ENCODE measurements around the gene TEX48.

DNA sequence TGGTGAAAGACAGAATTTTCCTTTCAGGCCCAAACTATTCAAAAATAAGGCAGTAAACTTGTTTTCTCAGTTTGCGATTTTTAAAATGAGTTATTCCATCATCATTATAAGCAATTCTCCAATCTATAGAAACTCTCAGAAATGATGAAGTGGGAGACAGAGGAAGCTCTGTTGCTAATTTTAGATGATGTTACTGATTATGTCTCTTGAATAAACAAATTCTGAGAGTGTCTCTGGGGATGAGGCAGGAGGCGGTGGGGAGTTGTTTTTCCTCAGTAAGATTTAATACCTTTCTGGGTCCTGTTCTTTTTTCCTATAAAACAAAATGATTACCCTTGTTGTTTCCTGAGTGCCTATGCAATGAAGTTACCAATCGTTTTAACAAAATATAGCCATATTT is 43.9 kb upstream of the TEX48 start:
- TF ChIP-seq, protein P1, sequence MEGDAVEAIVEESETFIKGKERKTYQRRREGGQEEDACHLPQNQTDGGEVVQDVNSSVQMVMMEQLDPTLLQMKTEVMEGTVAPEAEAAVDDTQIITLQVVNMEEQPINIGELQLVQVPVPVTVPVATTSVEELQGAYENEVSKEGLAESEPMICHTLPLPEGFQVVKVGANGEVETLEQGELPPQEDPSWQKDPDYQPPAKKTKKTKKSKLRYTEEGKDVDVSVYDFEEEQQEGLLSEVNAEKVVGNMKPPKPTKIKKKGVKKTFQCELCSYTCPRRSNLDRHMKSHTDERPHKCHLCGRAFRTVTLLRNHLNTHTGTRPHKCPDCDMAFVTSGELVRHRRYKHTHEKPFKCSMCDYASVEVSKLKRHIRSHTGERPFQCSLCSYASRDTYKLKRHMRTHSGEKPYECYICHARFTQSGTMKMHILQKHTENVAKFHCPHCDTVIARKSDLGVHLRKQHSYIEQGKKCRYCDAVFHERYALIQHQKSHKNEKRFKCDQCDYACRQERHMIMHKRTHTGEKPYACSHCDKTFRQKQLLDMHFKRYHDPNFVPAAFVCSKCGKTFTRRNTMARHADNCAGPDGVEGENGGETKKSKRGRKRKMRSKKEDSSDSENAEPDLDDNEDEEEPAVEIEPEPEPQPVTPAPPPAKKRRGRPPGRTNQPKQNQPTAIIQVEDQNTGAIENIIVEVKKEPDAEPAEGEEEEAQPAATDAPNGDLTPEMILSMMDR (IDR thresholded peaks at IDR 0.05; ENCODE audit: poor library complexity, severe bottlenecking) = no peak
- no peak for TF ChIP-seq POLR2AphosphoS5 (IDR thresholded peaks at IDR 0.05)
- no peak for TF ChIP-seq RAD21 (conservative IDR thresholded peaks at IDR 0.05)
- no peak for TF ChIP-seq EZH2 (IDR thresholded peaks at IDR 0.05; ENCODE audit: borderline replicate concordance, insufficient read depth, low read length, poor library complexity, severe bottlenecking)
- TF ChIP-seq, protein P2, sequence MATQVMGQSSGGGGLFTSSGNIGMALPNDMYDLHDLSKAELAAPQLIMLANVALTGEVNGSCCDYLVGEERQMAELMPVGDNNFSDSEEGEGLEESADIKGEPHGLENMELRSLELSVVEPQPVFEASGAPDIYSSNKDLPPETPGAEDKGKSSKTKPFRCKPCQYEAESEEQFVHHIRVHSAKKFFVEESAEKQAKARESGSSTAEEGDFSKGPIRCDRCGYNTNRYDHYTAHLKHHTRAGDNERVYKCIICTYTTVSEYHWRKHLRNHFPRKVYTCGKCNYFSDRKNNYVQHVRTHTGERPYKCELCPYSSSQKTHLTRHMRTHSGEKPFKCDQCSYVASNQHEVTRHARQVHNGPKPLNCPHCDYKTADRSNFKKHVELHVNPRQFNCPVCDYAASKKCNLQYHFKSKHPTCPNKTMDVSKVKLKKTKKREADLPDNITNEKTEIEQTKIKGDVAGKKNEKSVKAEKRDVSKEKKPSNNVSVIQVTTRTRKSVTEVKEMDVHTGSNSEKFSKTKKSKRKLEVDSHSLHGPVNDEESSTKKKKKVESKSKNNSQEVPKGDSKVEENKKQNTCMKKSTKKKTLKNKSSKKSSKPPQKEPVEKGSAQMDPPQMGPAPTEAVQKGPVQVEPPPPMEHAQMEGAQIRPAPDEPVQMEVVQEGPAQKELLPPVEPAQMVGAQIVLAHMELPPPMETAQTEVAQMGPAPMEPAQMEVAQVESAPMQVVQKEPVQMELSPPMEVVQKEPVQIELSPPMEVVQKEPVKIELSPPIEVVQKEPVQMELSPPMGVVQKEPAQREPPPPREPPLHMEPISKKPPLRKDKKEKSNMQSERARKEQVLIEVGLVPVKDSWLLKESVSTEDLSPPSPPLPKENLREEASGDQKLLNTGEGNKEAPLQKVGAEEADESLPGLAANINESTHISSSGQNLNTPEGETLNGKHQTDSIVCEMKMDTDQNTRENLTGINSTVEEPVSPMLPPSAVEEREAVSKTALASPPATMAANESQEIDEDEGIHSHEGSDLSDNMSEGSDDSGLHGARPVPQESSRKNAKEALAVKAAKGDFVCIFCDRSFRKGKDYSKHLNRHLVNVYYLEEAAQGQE (IDR thresholded peaks at IDR 0.05; ENCODE audit: borderline replicate concordance) = no peak
- no peak for TF ChIP-seq TAF1 (IDR thresholded peaks at IDR 0.05; ENCODE audit: low read depth)
- TF ChIP-seq MXI1 (conservative IDR thresholded peaks at IDR 0.05; ENCODE audit: poor library complexity, severe bottlenecking) = no peak
